ENCODE data around the gene EML4.

Gene EML4

GRCh38 chr2:42281416-42282081, 112.4 kb downstream of the EML4 start:
- no peak for TF ChIP-seq CTCF (IDR thresholded peaks at IDR 0.05; ENCODE audit: control insufficient read depth, extremely low read depth, insufficient read depth)
- H3K4me3 ChIP-seq (ENCODE audit: low read depth, low read length), result no peak overlapping the region
- DNase-seq (ENCODE audit: low read depth), result no peak

GRCh38 chr2:42284019-42284418, 114.9 kb downstream of the EML4 start:
- no peak for TF ChIP-seq CTCF (IDR thresholded peaks at IDR 0.05; ENCODE audit: control insufficient read depth, extremely low read depth, insufficient read depth)
- no peak overlapping the region for H3K4me3 ChIP-seq (ENCODE audit: low read depth, low read length)
- DNase-seq (ENCODE audit: low read depth), result no peak

GRCh38 chr2:42286268-42286946, 117.3 kb downstream of the EML4 start:
- DNase-seq (ENCODE audit: low read depth), result no peak
- TF ChIP-seq CTCF (IDR thresholded peaks at IDR 0.05; ENCODE audit: control insufficient read depth, extremely low read depth, insufficient read depth), result no peak
- no peak overlapping the region for H3K4me3 ChIP-seq (ENCODE audit: low read depth, low read length)

GRCh38 chr2:42288811-42289210, 119.7 kb downstream of the EML4 start:
- no peak for DNase-seq (ENCODE audit: low read depth)
- H3K4me3 ChIP-seq (ENCODE audit: low read depth, low read length), result no peak overlapping the region
- TF ChIP-seq CTCF (IDR thresholded peaks at IDR 0.05; ENCODE audit: control insufficient read depth, extremely low read depth, insufficient read depth), result no peak

- no peak for TF ChIP-seq CTCF (IDR thresholded peaks at IDR 0.05; ENCODE audit: control insufficient read depth, extremely low read depth, insufficient read depth)
- no peak for DNase-seq (ENCODE audit: low read depth)
- H3K4me3 ChIP-seq (ENCODE audit: low read depth, low read length), result no peak overlapping the region
Observed at GRCh38 chr2:42289222-42289621, 120.1 kb downstream of the EML4 start.

- no peak overlapping the region for H3K4me3 ChIP-seq (ENCODE audit: low read depth, low read length)
- DNase-seq (ENCODE audit: low read depth), result no peak
- no peak for TF ChIP-seq CTCF (IDR thresholded peaks at IDR 0.05; ENCODE audit: control insufficient read depth, extremely low read depth, insufficient read depth)
Observed at GRCh38 chr2:42290005-42290404, 120.9 kb downstream of the EML4 start.

- H3K4me3 ChIP-seq (ENCODE audit: low read depth, low read length), result no peak overlapping the region
- no peak for TF ChIP-seq CTCF (IDR thresholded peaks at IDR 0.05; ENCODE audit: control insufficient read depth, extremely low read depth, insufficient read depth)
- no peak for DNase-seq (ENCODE audit: low read depth)
Observed at GRCh38 chr2:42293019-42293418, 123.9 kb downstream of the EML4 start.
